ENCODE measurements around the gene NECAB3.

- TF ChIP-seq CTCF (IDR thresholded peaks at IDR 0.05; ENCODE audit: extremely low read depth in 1 of 2, insufficient read depth in 1 of 2, low read depth in 1 of 2, low read length in 2 of 2): no peak
- TF ChIP-seq POLR2A (IDR thresholded peaks at IDR 0.05; ENCODE audit: low read depth, low read length): no peak
Observed at GRCh38 chr20:33660685-33661058, 13.6 kb downstream of the NECAB3 start.

Data from endothelial cell of umbilical vein (primary cell).